A549 (cell line): ENCODE measurements around the gene RAB37. TPM values are rescaled to one million over a fixed set of nuclear protein-coding genes. Genes with fewer than 3 reads are reported as not detected.

Source experiments
- ATAC-seq, 2 experiments: fragments of 200-7000 bp in 1 of 2; fragments of >200 bp in 1 of 2; cut with Nextera tagmentation in 1 of 2; cut with Tn5 transposase in 1 of 2; 3 replicates each; pipeline versions ENCODE4 v1.8.0 to v1.9.1; 2018 to 2020; ENCODE audit warnings: mild to moderate bottlenecking in 1 of 2, moderate library complexity in 1 of 2
- CTCF ChIA-PET: fragments of 300-600 bp; sonication (Branson Sonifier 250); formaldehyde crosslinking; extraction: SDS; loops from one replicate; lab custom pipeline; 2021; ENCODE audit warnings: antibody characterized with exemption, inconsistent platforms; lab: Yijun Ruan, JAX
- POLR2A ChIA-PET: fragments of 350-600 bp; formaldehyde crosslinking; extraction: SDS; loops from one replicate; lab custom pipeline; 2021; ENCODE audit warnings: antibody characterized with exemption, inconsistent platforms; lab: Yijun Ruan, JAX
- DNase-seq, 2 experiments: peaks; one replicate each; pipeline versions ENCODE4 v3.0.0 to v3.0.0-alpha.2; 2011 to 2016; ENCODE audit warnings: low read depth in 1 of 2, low spot score in 1 of 2
- FAIRE-seq: peaks from 2 replicates; lab custom pipeline; 2011; peaks lifted over from hg19 to GRCh38; lab: Jason Lieb, UNC
- H3K27ac ChIP-seq, 2 experiments: fragments of >200 bp; sonication (Bioruptor Twin); formaldehyde crosslinking; 3 replicates each; pipeline ENCODE4 v1.5.1; 2016 to 2017
- H3K4me1 ChIP-seq: fragments of >200 bp; sonication (Bioruptor Twin); formaldehyde crosslinking; 3 replicates; pipeline ENCODE4 v1.6.1; 2016
- H3K4me2 ChIP-seq: fragments of >200 bp; sonication (Bioruptor Twin); formaldehyde crosslinking; 3 replicates; pipeline ENCODE4 v1.6.1; 2016
- H3K4me3 ChIP-seq: fragments of >200 bp; sonication (Bioruptor Twin); formaldehyde crosslinking; 3 replicates; pipeline ENCODE4 v1.5.1; 2016
- H3K9me3 ChIP-seq: fragments of >200 bp; sonication (Bioruptor Twin); formaldehyde crosslinking; 3 replicates; pipeline ENCODE4 v1.6.1; 2016
- BHLHE40 ChIP-seq: IDR thresholded peaks from 2 replicates; pipeline ENCODE4 v1.6.1; 2012; ENCODE audit warnings: low read depth, low read length, inconsistent platforms
- CBX2 ChIP-seq: fragments of 200-600 bp; sonication (generic); IDR thresholded peaks from 2 replicates; pipeline ENCODE4 v1.6.1; 2016; ENCODE audit warnings: low read depth, mild to moderate bottlenecking, borderline replicate concordance
- CEBPB ChIP-seq, 2 experiments: fragments of >200 bp in 1 of 2; sonication (Bioruptor Twin) in 1 of 2; formaldehyde crosslinking in 1 of 2; IDR thresholded peaks; 2 replicates each; pipeline ENCODE4 v1.6.1; 2012 to 2016
- CHD2 ChIP-seq: fragments of 150-350 bp; IDR thresholded peaks from 2 replicates; pipeline ENCODE4 v1.6.1; 2014; ENCODE audit warnings: low read length; ENCODE audit not compliant: partially characterized antibody
- CHD4 ChIP-seq: fragments of 200-600 bp; sonication (generic); IDR thresholded peaks from 2 replicates; pipeline ENCODE4 v1.6.1; 2016; ENCODE audit warnings: antibody characterized with exemption, mild to moderate bottlenecking, borderline replicate concordance
- CTCF ChIP-seq: fragments of >200 bp; sonication (Bioruptor Twin); formaldehyde crosslinking; IDR thresholded peaks from 3 replicates; pipeline ENCODE4 v1.5.1; 2016
- EHF ChIP-seq: fragments of 250-450 bp; sonication (Bioruptor Pico); IDR thresholded peaks from 2 replicates; pipeline ENCODE4 v1.5.0; 2020; ENCODE audit warnings: mild to moderate bottlenecking
- ELK1 ChIP-seq: fragments of 150-350 bp; IDR thresholded peaks from 2 replicates; pipeline ENCODE4 v1.6.1; 2014; ENCODE audit warnings: low read depth, mild to moderate bottlenecking, low read length
- EP300 ChIP-seq, 2 experiments: fragments of >200 bp; sonication (Bioruptor Twin); formaldehyde crosslinking; IDR thresholded peaks; 2 replicates in 1 of 2; 3 replicates in 1 of 2; pipeline ENCODE4 v1.6.1; 2016 to 2017
- ESRRA ChIP-seq: fragments of 150-350 bp; IDR thresholded peaks from 2 replicates; pipeline ENCODE4 v1.6.1; 2014; ENCODE audit warnings: mild to moderate bottlenecking, low read length, borderline replicate concordance
- HOXB5 ChIP-seq: fragments of 250-450 bp; sonication (Bioruptor Pico); IDR thresholded peaks from 2 replicates; pipeline ENCODE4 v1.5.0; 2020; ENCODE audit warnings: mild to moderate bottlenecking, moderate library complexity
- JUNB ChIP-seq: fragments of >200 bp; sonication (Bioruptor Twin); formaldehyde crosslinking; IDR thresholded peaks from 2 replicates; pipeline ENCODE4 v1.6.1; 2016
- MAFK ChIP-seq: fragments of 450-650 bp; IDR thresholded peaks from 2 replicates; pipeline ENCODE4 v1.6.1; 2014; ENCODE audit not compliant: partially characterized antibody
- NR3C1 ChIP-seq: fragments of >200 bp; sonication (Bioruptor Twin); formaldehyde crosslinking; IDR thresholded peaks from 3 replicates; pipeline ENCODE4 v1.6.1; 2017
- PBX3 ChIP-seq: IDR thresholded peaks from 2 replicates; pipeline ENCODE4 v1.6.1; 2012
- RARB ChIP-seq: fragments of 250-450 bp; sonication (Bioruptor Pico); IDR thresholded peaks from 2 replicates; pipeline ENCODE4 v1.8.0; 2021; ENCODE audit warnings: mild to moderate bottlenecking, moderate library complexity
- SREBF2 ChIP-seq: fragments of 450-650 bp; IDR thresholded peaks from 2 replicates; pipeline ENCODE4 v1.6.1; 2014; ENCODE audit warnings: mild to moderate bottlenecking, moderate library complexity
- TFCP2L1 ChIP-seq: fragments of 250-450 bp; sonication (Bioruptor Pico); IDR thresholded peaks from 2 replicates; pipeline ENCODE4 v1.5.0; 2021; ENCODE audit warnings: mild to moderate bottlenecking
- USF2 ChIP-seq: fragments of 450-650 bp; IDR thresholded peaks from 2 replicates; pipeline ENCODE4 v1.6.1; 2014; ENCODE audit warnings: antibody characterized with exemption
- ZC3H11A ChIP-seq: fragments of 450-650 bp; IDR thresholded peaks from 2 replicates; pipeline ENCODE4 v1.6.1; 2014; ENCODE audit warnings: antibody characterized with exemption, mild to moderate bottlenecking
- ZFP36 ChIP-seq: fragments of 450-650 bp; IDR thresholded peaks from 2 replicates; pipeline ENCODE4 v1.6.1; 2014; ENCODE audit warnings: borderline replicate concordance; ENCODE audit not compliant: partially characterized antibody
- ZSCAN20 ChIP-seq: fragments of 250-450 bp; sonication (Bioruptor Pico); IDR thresholded peaks from 2 replicates; pipeline ENCODE4 v1.8.0; 2022; ENCODE audit warnings: mild to moderate bottlenecking, moderate library complexity
- WGBS: methylation state at CpG from one replicate; pipeline ENCODE4 v1.1.6; 2017; ENCODE audit errors: missing lambda C conversion rate; 5-methylcytosine and 5-hydroxymethylcytosine counted together
- polyA plus RNA-seq, 4 experiments: library from polyadenylated mRNA; depleted of rRNA in 3 of 4; stranded (reverse); fragments of >200 nt; fragmentation: RNase III in 1 of 4; extraction: RNeasy Plus Mini Kit Qiagen cat#74134 plus additional on column Dnase treatment in 1 of 4; gene quantifications; 2 replicates in 3 of 4; 3 replicates in 1 of 4; pipeline ENCODE4 v1.2.3, GENCODE V29; 2011 to 2017

Gene RAB37
- polyA plus RNA-seq, 2 of the 4 experiments (the other 2 are of a cell fraction), result 2.4 to 15.8 TPM

GRCh38 chr17:74712301-74712700, 24.8 kb upstream of the RAB37 start:
- DNase-seq (no peak), ATAC-seq (no peak), FAIRE-seq (no peak)
- 67% methylated on average over 7 of the region's 7 CpGs for WGBS
- POLR2A ChIA-PET, result no interaction called here
- H3K9me3 ChIP-seq, result no peaks in the 10 kb centered on the region
- no peak overlapping the region for H3K4me2 ChIP-seq
- H3K4me1 ChIP-seq, result no peaks in the 10 kb centered on the region
- no peak overlapping the region for H3K4me3 ChIP-seq
- CTCF ChIA-PET, result interaction anchor here (0.7 to 1.6 kb wide), 6 partner anchors 24 to 357 kb away, joined by 3 to 4 read pairs (median 3); partner anchors contain the start of gene RAB37
- H3K27ac ChIP-seq, result no peak overlapping the region
- no peak for TF ChIP-seq TFCP2L1
- no peak for TF ChIP-seq ZFP36
- no peak for TF ChIP-seq ESRRA
- no peak for TF ChIP-seq ELK1
- no peak for TF ChIP-seq JUNB
- no peak for TF ChIP-seq USF2
- TF ChIP-seq RARB (CRISPR knock-in tag), result no peak
- TF ChIP-seq CBX2, result no peak
- TF ChIP-seq CHD4, result no peak
- TF ChIP-seq ZSCAN20 (CRISPR knock-in tag), result no peak
- no peak for TF ChIP-seq CHD2
- TF ChIP-seq HOXB5 (CRISPR knock-in tag), result no peak
- TF ChIP-seq SREBF2, result no peak
- TF ChIP-seq CTCF, result no peak
- TF ChIP-seq PBX3, result no peak
- TF ChIP-seq CEBPB (IDR thresholded peaks at IDR 0.05), result no peak
- TF ChIP-seq BHLHE40, result no peak
- TF ChIP-seq MAFK, result no peak
- no peak for TF ChIP-seq EP300 (IDR thresholded peaks at IDR 0.05)

- CTCF ChIA-PET, result interaction anchor here (1.1 to 1.6 kb wide), 5 partner anchors 24 to 147 kb away, joined by 3 to 4 read pairs (median 3); partner anchors contain the start of gene RAB37
- Histone ChIP-seq H3K9me3 (no peaks in the 10 kb centered on the region), H3K4me2 (no peak within 1 kb of the TSS), H3K4me1 (no peaks in the 10 kb centered on the region), H3K27ac (no peak within 1 kb of the TSS), H3K4me3 (no peak within 1 kb of the TSS)
- POLR2A ChIA-PET, result no interaction called here
- FAIRE-seq (no peak), ATAC-seq (no peak), DNase-seq (no peak)
- TF ChIP-seq ZC3H11A (no peak), USF2 (no peak), NR3C1 (no peak), ELK1 (no peak), EHF (no peak)
- 62% methylated on average over 8 of the region's 8 CpGs for WGBS
Observed at GRCh38 chr17:74712756-74713155, 24.3 kb upstream of the RAB37 start, which contains the start of gene CD300LF. Gene CD300LF (minus strand): TSS chr17:74712923. CDS start chr17:74712866, 57 bp downstream.
